LNCAP (cell line): ENCODE data around the gene BACH2.

ENCODE experiments used
- CTCF ChIP-seq: fragments of 450-650 bp; IDR thresholded peaks from 2 replicates; pipeline ENCODE4 v1.5.1; 2017; ENCODE audit warnings: mild to moderate bottlenecking

The BACH2 gene

DNA sequence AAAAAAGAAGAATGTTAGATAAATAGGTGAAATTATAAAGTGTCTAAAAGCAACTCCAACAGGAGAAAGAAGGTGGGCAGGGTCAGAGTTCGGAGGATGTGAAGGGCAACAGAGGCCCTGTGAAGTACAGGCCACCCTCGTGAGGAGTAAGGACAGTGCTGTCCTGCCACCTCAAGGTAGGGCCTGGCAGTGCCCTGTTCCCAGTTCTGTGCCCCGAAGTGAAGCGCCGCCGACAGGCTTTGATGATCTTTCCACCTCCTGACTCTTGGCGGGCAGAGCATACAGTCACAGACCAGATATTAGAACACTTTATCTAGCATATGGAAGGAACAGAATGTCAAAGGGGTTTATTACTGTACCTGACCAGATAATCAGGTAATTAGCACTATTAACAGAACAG, 326.6 kb downstream of the BACH2 start:
- no peak for TF ChIP-seq CTCF

DNA sequence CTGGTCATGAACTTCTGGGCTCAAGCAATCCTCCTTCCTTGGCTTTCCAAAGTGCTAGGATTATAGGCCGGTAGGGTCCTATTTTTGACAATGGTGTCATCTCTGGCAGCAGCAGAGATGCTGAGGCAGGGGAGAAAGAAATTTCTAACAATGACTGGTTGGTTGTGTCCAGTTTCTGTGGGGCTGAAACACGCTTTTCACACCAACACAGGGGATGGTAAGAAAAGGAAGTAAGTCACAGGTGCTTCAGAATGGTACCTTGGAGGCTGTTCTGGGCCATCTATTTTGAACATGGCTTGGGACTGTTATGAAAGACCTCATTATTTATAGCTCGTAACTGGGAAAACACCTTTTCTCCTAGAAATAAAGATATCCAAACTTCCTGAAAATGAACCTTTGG, 329.7 kb downstream of the BACH2 start:
- no peak for TF ChIP-seq CTCF

- no peak for TF ChIP-seq CTCF
Measured at GRCh38 chr6:89966228-89966544, 330.5 kb downstream of the BACH2 start.

DNA sequence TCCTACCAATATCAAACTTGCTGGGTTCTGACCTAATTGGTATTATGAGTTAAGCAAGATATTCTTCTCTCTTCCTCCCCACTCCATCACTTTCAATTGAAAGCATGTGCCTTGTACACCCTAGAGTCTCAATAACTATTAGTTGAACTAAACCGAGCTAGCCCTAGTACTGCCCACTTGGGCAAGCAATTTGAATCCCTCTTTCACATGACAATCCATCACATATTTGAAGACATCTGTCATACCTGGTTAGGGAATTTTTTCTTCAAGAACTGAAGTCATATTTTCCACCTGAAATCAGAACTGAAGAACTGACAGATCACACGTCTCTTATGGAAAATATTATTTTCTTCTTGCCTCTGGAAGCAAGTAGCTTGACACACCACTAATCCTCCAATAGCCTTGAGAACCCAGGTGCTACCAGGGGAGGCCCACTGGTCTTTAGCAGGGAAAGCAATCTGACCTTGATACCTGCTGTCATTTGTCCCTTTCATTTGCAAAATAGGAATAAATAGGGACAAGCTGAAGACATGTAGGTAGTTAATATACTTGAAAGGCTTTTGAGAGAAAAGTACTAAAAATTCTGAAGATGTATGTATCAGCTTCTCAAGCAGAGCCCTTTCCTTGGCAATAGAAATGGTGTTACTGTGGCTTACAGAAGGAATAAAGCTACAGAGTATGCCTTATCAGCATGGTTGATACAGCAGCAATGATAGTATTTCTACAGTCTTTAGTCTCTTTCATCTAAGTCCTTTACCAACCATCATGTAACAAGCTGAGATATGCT, 331.0 kb downstream of the BACH2 start:
- no peak for TF ChIP-seq CTCF

DNA sequence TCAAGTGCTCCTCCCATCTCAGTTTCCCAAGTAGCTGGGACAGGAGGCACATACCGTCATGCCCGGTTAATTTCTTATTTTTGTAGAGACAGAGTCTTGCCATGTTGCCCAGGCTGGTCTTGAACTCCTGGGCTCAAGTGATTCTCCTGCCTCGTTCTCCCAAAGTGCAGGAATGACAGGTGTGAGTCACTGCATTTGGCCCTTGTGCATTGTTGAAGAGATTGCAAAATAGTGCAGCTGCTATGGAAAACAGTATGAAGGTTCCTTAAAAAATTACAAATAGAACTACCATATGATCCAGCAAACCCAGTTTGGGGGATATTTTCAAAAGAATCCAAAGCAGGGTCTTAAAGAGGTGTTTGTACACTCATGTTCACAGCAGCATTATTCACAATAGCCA, 333.3 kb downstream of the BACH2 start:
- TF ChIP-seq CTCF = no peak

- TF ChIP-seq CTCF = no peak
Measured at GRCh38 chr6:89961481-89961880, 335.2 kb downstream of the BACH2 start.

- no peak for TF ChIP-seq CTCF
Measured at GRCh38 chr6:89959883-89960282, 336.8 kb downstream of the BACH2 start.

GRCh38 chr6:89956182-89956581, 340.5 kb downstream of the BACH2 start:
- TF ChIP-seq CTCF = no peak
